HEK293 (cell line): ENCODE results near the gene GNG7.

Experiments
- GLI4 ChIP-seq: fragments of 450-650 bp; formaldehyde crosslinking; IDR thresholded peaks from 2 replicates; pipeline ENCODE4 v1.5.1; 2016; ENCODE audit warnings: missing biosample characterization, missing genetic modification characterization
- KLF7 ChIP-seq: fragments of 450-650 bp; formaldehyde crosslinking; IDR thresholded peaks from 2 replicates; pipeline ENCODE4 v1.5.1; 2016; ENCODE audit warnings: missing biosample characterization, missing genetic modification characterization, borderline replicate concordance
- REPIN1 ChIP-seq: fragments of 450-650 bp; formaldehyde crosslinking; IDR thresholded peaks from 2 replicates; pipeline ENCODE4 v1.5.1; 2017; ENCODE audit warnings: missing biosample characterization, missing genetic modification characterization, low read depth
- SP2 ChIP-seq: fragments of 450-650 bp; formaldehyde crosslinking; IDR thresholded peaks from 2 replicates; pipeline ENCODE4 v1.5.1; 2016; ENCODE audit warnings: missing biosample characterization, missing genetic modification characterization
- WT1 ChIP-seq: fragments of 450-650 bp; formaldehyde crosslinking; IDR thresholded peaks from 2 replicates; pipeline ENCODE4 v1.5.1; 2016; ENCODE audit warnings: missing biosample characterization, missing genetic modification characterization
- YY1 ChIP-seq: fragments of 450-650 bp; formaldehyde crosslinking; IDR thresholded peaks from 2 replicates; pipeline ENCODE4 v1.5.1; 2018; ENCODE audit warnings: missing biosample characterization, missing genetic modification characterization
- ZBTB20 ChIP-seq: fragments of 450-650 bp; formaldehyde crosslinking; IDR thresholded peaks from 2 replicates; pipeline ENCODE4 v1.5.1; 2016; ENCODE audit warnings: missing biosample characterization, missing genetic modification characterization
- ZBTB7A ChIP-seq: fragments of 450-650 bp; formaldehyde crosslinking; IDR thresholded peaks from 2 replicates; pipeline ENCODE4 v1.5.1; 2016; ENCODE audit warnings: low read depth, missing biosample characterization, missing genetic modification characterization
- ZBTB8A ChIP-seq: fragments of 450-650 bp; formaldehyde crosslinking; IDR thresholded peaks from 2 replicates; pipeline ENCODE4 v1.5.1; 2016; ENCODE audit warnings: missing biosample characterization, missing genetic modification characterization
- ZFHX2 ChIP-seq: fragments of 450-650 bp; formaldehyde crosslinking; conservative IDR thresholded peaks from 2 replicates; pipeline ENCODE4 v1.5.1; 2016; ENCODE audit warnings: missing biosample characterization, missing genetic modification characterization
- ZNF112 ChIP-seq: fragments of 450-650 bp; formaldehyde crosslinking; IDR thresholded peaks from 2 replicates; pipeline ENCODE4 v1.5.0; 2017; ENCODE audit warnings: missing biosample characterization, missing genetic modification characterization
- ZNF140 ChIP-seq: fragments of 450-650 bp; formaldehyde crosslinking; IDR thresholded peaks from 2 replicates; pipeline ENCODE4 v1.5.1; 2016; ENCODE audit warnings: missing biosample characterization, missing genetic modification characterization
- ZNF175 ChIP-seq: fragments of 450-650 bp; formaldehyde crosslinking; IDR thresholded peaks from 2 replicates; pipeline ENCODE4 v1.5.1; 2016; ENCODE audit warnings: missing biosample characterization, missing genetic modification characterization
- ZNF239 ChIP-seq: fragments of 450-650 bp; formaldehyde crosslinking; IDR thresholded peaks from 2 replicates; pipeline ENCODE4 v1.5.1; 2016; ENCODE audit warnings: missing biosample characterization, missing genetic modification characterization
- ZNF354C ChIP-seq: fragments of 450-650 bp; formaldehyde crosslinking; IDR thresholded peaks from 2 replicates; pipeline ENCODE4 v1.5.1; 2016; ENCODE audit warnings: missing biosample characterization, missing genetic modification characterization, low read depth, borderline replicate concordance
- ZNF391 ChIP-seq: fragments of 450-650 bp; formaldehyde crosslinking; IDR thresholded peaks from 2 replicates; pipeline ENCODE4 v1.5.1; 2016; ENCODE audit warnings: low read depth, missing biosample characterization, missing genetic modification characterization, borderline replicate concordance
- ZNF624 ChIP-seq: fragments of 450-650 bp; formaldehyde crosslinking; IDR thresholded peaks from 2 replicates; pipeline ENCODE4 v1.5.1; 2017; ENCODE audit warnings: missing biosample characterization, missing genetic modification characterization
- ZNF664 ChIP-seq: fragments of 450-650 bp; formaldehyde crosslinking; IDR thresholded peaks from 2 replicates; pipeline ENCODE4 v1.5.1; 2016; ENCODE audit warnings: missing biosample characterization, missing genetic modification characterization
- ZNF76 ChIP-seq: fragments of 450-650 bp; formaldehyde crosslinking; IDR thresholded peaks from 2 replicates; pipeline ENCODE4; 2016; ENCODE audit warnings: low read depth, missing biosample characterization, missing genetic modification characterization, borderline replicate concordance
- ZXDB ChIP-seq: fragments of 450-650 bp; formaldehyde crosslinking; IDR thresholded peaks from 2 replicates; pipeline ENCODE4 v1.5.1; 2016; ENCODE audit warnings: missing biosample characterization, missing genetic modification characterization
- TF ChIP-seq, protein P1 (sequence below): fragments of 450-650 bp; formaldehyde crosslinking; IDR thresholded peaks from 2 replicates; pipeline ENCODE4 v1.5.1; 2016; ENCODE audit warnings: missing biosample characterization, missing genetic modification characterization, borderline replicate concordance
- TF ChIP-seq, protein P2 (sequence below): fragments of 450-650 bp; formaldehyde crosslinking; IDR thresholded peaks from 2 replicates; pipeline ENCODE4 v1.5.1; 2017; ENCODE audit warnings: missing biosample characterization, missing genetic modification characterization
- TF ChIP-seq, protein P3 (sequence below): fragments of 450-650 bp; formaldehyde crosslinking; IDR thresholded peaks from 2 replicates; pipeline ENCODE4 v1.5.1; 2017; ENCODE audit warnings: missing biosample characterization, missing genetic modification characterization
- TF ChIP-seq, protein P4 (sequence below): fragments of 450-650 bp; IDR thresholded peaks from 2 replicates; pipeline ENCODE4 v1.5.1; 2018; ENCODE audit warnings: missing biosample characterization, missing genetic modification characterization
- TF ChIP-seq, protein P5 (sequence below): fragments of 450-650 bp; IDR thresholded peaks from 2 replicates; pipeline ENCODE4 v1.5.1; 2018; ENCODE audit warnings: missing biosample characterization, mild to moderate bottlenecking, missing genetic modification characterization
- TF ChIP-seq, protein P6 (sequence below): fragments of 450-650 bp; formaldehyde crosslinking; IDR thresholded peaks from 2 replicates; pipeline ENCODE4 v1.5.1; 2017; ENCODE audit warnings: missing biosample characterization, mild to moderate bottlenecking, missing genetic modification characterization, moderate library complexity

The GNG7 gene

DNA sequence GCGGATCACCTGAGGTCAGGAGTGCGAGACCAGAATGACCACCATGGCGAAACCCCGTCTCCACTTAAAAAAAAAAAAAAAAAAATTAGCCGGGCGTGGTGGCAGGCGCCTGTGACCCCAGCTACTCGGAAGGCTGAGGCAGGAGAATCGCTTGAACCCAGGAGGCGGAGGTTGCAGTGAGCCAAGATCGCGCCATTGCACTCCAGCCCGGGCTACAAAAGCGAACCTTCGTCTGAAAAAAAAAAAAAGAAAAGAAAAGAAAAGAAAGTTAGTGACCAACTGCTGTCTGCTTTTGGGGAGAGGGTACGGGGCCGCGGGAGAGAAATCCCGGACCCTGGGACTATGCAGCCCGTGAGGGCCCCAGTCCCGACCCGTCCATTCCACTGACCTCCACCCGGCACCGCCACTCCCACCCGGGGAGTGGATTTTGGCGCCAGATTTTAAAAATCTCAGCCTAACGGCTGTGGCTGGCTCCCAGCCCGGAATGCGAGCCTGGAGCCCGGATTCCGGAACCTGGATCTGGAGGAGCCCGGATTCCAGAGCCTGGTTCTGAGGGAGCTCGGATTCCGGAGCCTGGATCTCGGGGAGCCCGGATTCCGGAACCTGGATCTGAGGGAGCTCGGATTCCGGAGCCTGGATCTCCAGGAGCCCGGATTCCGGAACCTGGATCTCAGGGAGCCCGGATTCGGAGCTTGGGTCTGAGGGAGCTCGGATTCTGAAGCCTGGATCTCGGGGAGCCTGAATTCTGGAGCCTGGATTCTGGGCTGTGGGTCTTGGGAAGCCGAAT, 239.7 kb downstream of the GNG7 start (continued):
- TF ChIP-seq, protein P1, sequence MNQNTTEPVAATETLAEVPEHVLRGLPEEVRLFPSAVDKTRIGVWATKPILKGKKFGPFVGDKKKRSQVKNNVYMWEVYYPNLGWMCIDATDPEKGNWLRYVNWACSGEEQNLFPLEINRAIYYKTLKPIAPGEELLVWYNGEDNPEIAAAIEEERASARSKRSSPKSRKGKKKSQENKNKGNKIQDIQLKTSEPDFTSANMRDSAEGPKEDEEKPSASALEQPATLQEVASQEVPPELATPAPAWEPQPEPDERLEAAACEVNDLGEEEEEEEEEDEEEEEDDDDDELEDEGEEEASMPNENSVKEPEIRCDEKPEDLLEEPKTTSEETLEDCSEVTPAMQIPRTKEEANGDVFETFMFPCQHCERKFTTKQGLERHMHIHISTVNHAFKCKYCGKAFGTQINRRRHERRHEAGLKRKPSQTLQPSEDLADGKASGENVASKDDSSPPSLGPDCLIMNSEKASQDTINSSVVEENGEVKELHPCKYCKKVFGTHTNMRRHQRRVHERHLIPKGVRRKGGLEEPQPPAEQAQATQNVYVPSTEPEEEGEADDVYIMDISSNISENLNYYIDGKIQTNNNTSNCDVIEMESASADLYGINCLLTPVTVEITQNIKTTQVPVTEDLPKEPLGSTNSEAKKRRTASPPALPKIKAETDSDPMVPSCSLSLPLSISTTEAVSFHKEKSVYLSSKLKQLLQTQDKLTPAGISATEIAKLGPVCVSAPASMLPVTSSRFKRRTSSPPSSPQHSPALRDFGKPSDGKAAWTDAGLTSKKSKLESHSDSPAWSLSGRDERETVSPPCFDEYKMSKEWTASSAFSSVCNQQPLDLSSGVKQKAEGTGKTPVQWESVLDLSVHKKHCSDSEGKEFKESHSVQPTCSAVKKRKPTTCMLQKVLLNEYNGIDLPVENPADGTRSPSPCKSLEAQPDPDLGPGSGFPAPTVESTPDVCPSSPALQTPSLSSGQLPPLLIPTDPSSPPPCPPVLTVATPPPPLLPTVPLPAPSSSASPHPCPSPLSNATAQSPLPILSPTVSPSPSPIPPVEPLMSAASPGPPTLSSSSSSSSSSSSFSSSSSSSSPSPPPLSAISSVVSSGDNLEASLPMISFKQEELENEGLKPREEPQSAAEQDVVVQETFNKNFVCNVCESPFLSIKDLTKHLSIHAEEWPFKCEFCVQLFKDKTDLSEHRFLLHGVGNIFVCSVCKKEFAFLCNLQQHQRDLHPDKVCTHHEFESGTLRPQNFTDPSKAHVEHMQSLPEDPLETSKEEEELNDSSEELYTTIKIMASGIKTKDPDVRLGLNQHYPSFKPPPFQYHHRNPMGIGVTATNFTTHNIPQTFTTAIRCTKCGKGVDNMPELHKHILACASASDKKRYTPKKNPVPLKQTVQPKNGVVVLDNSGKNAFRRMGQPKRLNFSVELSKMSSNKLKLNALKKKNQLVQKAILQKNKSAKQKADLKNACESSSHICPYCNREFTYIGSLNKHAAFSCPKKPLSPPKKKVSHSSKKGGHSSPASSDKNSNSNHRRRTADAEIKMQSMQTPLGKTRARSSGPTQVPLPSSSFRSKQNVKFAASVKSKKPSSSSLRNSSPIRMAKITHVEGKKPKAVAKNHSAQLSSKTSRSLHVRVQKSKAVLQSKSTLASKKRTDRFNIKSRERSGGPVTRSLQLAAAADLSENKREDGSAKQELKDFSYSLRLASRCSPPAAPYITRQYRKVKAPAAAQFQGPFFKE, result no peak
- peak; percentile 66; the same call in 1 of the 2 replicates for TF ChIP-seq ZNF391
- TF ChIP-seq ZNF354C, result no peak
- TF ChIP-seq ZBTB20, result peak; percentile 56
- TF ChIP-seq, protein P2, sequence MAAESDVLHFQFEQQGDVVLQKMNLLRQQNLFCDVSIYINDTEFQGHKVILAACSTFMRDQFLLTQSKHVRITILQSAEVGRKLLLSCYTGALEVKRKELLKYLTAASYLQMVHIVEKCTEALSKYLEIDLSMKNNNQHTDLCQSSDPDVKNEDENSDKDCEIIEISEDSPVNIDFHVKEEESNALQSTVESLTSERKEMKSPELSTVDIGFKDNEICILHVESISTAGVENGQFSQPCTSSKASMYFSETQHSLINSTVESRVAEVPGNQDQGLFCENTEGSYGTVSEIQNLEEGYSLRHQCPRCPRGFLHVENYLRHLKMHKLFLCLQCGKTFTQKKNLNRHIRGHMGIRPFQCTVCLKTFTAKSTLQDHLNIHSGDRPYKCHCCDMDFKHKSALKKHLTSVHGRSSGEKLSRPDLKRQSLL (tag by site-specific recombination), result peak; percentile 100
- TF ChIP-seq REPIN1 (tag by site-specific recombination), result peak; percentile 67; the same call in 1 of the 2 replicates
- TF ChIP-seq YY1 (tag by site-specific recombination), result 0 out of 2 replicates have a peak, but pooled peaks have one; percentile 42
- TF ChIP-seq ZFHX2 (tag by site-specific recombination), result no peak
- TF ChIP-seq, protein P3, sequence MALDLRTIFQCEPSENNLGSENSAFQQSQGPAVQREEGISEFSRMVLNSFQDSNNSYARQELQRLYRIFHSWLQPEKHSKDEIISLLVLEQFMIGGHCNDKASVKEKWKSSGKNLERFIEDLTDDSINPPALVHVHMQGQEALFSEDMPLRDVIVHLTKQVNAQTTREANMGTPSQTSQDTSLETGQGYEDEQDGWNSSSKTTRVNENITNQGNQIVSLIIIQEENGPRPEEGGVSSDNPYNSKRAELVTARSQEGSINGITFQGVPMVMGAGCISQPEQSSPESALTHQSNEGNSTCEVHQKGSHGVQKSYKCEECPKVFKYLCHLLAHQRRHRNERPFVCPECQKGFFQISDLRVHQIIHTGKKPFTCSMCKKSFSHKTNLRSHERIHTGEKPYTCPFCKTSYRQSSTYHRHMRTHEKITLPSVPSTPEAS (tag by site-specific recombination), result peak; percentile 56
- no peak for TF ChIP-seq ZNF239 (tag by site-specific recombination)
- TF ChIP-seq, protein P4, sequence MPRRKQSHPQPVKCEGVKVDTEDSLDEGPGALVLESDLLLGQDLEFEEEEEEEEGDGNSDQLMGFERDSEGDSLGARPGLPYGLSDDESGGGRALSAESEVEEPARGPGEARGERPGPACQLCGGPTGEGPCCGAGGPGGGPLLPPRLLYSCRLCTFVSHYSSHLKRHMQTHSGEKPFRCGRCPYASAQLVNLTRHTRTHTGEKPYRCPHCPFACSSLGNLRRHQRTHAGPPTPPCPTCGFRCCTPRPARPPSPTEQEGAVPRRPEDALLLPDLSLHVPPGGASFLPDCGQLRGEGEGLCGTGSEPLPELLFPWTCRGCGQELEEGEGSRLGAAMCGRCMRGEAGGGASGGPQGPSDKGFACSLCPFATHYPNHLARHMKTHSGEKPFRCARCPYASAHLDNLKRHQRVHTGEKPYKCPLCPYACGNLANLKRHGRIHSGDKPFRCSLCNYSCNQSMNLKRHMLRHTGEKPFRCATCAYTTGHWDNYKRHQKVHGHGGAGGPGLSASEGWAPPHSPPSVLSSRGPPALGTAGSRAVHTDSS (tag by site-specific recombination), result peak; percentile 51; the same call in 1 of the 2 replicates
- no peak for TF ChIP-seq ZNF175 (tag by site-specific recombination)
- TF ChIP-seq ZNF112, result no peak
- TF ChIP-seq, protein P5, sequence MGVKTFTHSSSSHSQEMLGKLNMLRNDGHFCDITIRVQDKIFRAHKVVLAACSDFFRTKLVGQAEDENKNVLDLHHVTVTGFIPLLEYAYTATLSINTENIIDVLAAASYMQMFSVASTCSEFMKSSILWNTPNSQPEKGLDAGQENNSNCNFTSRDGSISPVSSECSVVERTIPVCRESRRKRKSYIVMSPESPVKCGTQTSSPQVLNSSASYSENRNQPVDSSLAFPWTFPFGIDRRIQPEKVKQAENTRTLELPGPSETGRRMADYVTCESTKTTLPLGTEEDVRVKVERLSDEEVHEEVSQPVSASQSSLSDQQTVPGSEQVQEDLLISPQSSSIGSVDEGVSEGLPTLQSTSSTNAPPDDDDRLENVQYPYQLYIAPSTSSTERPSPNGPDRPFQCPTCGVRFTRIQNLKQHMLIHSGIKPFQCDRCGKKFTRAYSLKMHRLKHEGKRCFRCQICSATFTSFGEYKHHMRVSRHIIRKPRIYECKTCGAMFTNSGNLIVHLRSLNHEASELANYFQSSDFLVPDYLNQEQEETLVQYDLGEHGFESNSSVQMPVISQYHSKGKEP, result peak; percentile 86; the same call in 1 of the 2 replicates
- TF ChIP-seq, protein P6, sequence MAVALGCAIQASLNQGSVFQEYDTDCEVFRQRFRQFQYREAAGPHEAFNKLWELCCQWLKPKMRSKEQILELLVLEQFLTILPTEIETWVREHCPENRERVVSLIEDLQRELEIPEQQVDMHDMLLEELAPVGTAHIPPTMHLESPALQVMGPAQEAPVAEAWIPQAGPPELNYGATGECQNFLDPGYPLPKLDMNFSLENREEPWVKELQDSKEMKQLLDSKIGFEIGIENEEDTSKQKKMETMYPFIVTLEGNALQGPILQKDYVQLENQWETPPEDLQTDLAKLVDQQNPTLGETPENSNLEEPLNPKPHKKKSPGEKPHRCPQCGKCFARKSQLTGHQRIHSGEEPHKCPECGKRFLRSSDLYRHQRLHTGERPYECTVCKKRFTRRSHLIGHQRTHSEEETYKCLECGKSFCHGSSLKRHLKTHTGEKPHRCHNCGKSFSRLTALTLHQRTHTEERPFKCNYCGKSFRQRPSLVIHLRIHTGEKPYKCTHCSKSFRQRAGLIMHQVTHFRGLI (tag by site-specific recombination), result peak; percentile 62; the same call in 1 of the 2 replicates
- no peak for TF ChIP-seq GLI4 (tag by site-specific recombination)
- peak; percentile 54 for TF ChIP-seq WT1 (tag by site-specific recombination)
- TF ChIP-seq ZNF624, result no peak
- TF ChIP-seq SP2 (tag by site-specific recombination), result peak; percentile 31
- TF ChIP-seq ZNF76, result peak; percentile 80
- TF ChIP-seq ZBTB8A (tag by site-specific recombination), result peak; percentile 92
- TF ChIP-seq ZBTB7A (tag by site-specific recombination), result no peak; the same call in none of the 2 replicates
- TF ChIP-seq ZXDB (tag by site-specific recombination), result peak; percentile 78
- TF ChIP-seq KLF7 (tag by site-specific recombination), result no peak
- no peak for TF ChIP-seq ZNF664 (tag by site-specific recombination)
- no peak for TF ChIP-seq ZNF140 (tag by site-specific recombination)
